ENCODE results near the gene MLH1. TPM values are rescaled to one million over a fixed set of nuclear protein-coding genes. Genes with fewer than 3 reads are reported as not detected.

MLH1 gene
- total and polyA plus RNA-seq, 10 of the 15 experiments (the other 5 are each of a cell fraction or from before 2014, with no cell fraction given) = 58.6 to 109 (median 81.4) TPM

- TF ChIP-seq POLR2AphosphoS5 (IDR thresholded peaks at IDR 0.05; ENCODE audit: low read length) = no peak
- TF ChIP-seq EZH2 (IDR thresholded peaks at IDR 0.05; ENCODE audit: borderline replicate concordance, control insufficient read depth, low read depth, low read length) = no peak
- no peak for TF ChIP-seq SIN3A (IDR thresholded peaks at IDR 0.05; ENCODE audit: low read depth, low read length)
- no peak for TF ChIP-seq YY1 (IDR thresholded peaks at IDR 0.05; ENCODE audit: low read depth, low read length)
- TF ChIP-seq FOXM1 (IDR thresholded peaks at IDR 0.05; ENCODE audit: low read depth, low read length) = no peak
- no peak for TF ChIP-seq REST (IDR thresholded peaks at IDR 0.05; ENCODE audit: low read depth, low read length)
- TF ChIP-seq ZBED1 (IDR thresholded peaks at IDR 0.05; ENCODE audit: borderline replicate concordance) = no peak
- no peak for TF ChIP-seq STAT1 (conservative IDR thresholded peaks at IDR 0.05)
- no peak for TF ChIP-seq ZNF207 (IDR thresholded peaks at IDR 0.05; ENCODE audit: borderline replicate concordance)
- TF ChIP-seq BHLHE40 (IDR thresholded peaks at IDR 0.05; ENCODE audit: borderline replicate concordance in 1 of 2, low read depth in 2 of 2, low read length in 1 of 2) = no peak
Observed at GRCh38 chr3:36972163-36972562, 21.2 kb upstream of the MLH1 start (continued).

GRCh38 chr3:36973139-36973538 is 20.2 kb upstream of the MLH1 start:
- in situ Hi-C loops (cut with MboI) = no loop called here
- TF ChIP-seq HDAC2 (IDR thresholded peaks at IDR 0.05) (no peak), PRDM15 (CRISPR knock-in tag; IDR thresholded peaks at IDR 0.05) (no peak), SREBF2 (IDR thresholded peaks at IDR 0.05; ENCODE audit: low read length) (no peak), HDGF (IDR thresholded peaks at IDR 0.05) (no peak), YY1 (IDR thresholded peaks at IDR 0.05; ENCODE audit: low read depth, low read length) (no peak), NFYA (IDR thresholded peaks at IDR 0.05; ENCODE audit: borderline replicate concordance, low read depth, low read length) (no peak), SPI1 (IDR thresholded peaks at IDR 0.05; ENCODE audit: borderline replicate concordance, insufficient read depth, low read depth, low read length) (no peak), SMAD1 (IDR thresholded peaks at IDR 0.05; ENCODE audit: low read depth, partially characterized antibody) (no peak), IKZF2 (IDR thresholded peaks at IDR 0.05) (no peak)

More at GRCh38 chr3:36973139-36973538, 20.2 kb upstream of the MLH1 start:
- Histone ChIP-seq H3K9ac (ENCODE audit: control insufficient read depth, insufficient read depth, low read length) (no peak overlapping the region), H3K79me2 (ENCODE audit: control insufficient read depth, insufficient read depth, low read length) (no peaks in the 10 kb centered on the region), H3K4me3 (no peak overlapping the region), H3K9me3 (replicated peaks; ENCODE audit: control insufficient read depth, insufficient read depth, low read length) (no peaks in the 10 kb centered on the region), H3K27ac (ENCODE audit: control insufficient read depth, insufficient read depth) (no peak overlapping the region), H3K36me3 (ENCODE audit: control insufficient read depth in 2 of 2, insufficient read depth in 2 of 2, low read length in 1 of 2) (no peaks in the 10 kb centered on the region), H3K27me3 (replicated peaks in 1 of 2; ENCODE audit: control insufficient read depth in 2 of 2, insufficient read depth in 2 of 2, low read length in 1 of 2) (no peaks in the 10 kb centered on the region), H2AFZ (ENCODE audit: control insufficient read depth, low read depth, low read length) (no peak overlapping the region), H4K20me1 (ENCODE audit: control insufficient read depth, insufficient read depth) (no peaks in the 10 kb centered on the region), H3K4me2 (ENCODE audit: control insufficient read depth, insufficient read depth) (no peak overlapping the region), H3K4me1 (ENCODE audit: control insufficient read depth, insufficient read depth, low read length) (peaks cover 9% of the 10 kb centered on the region)
- intact Hi-C loops (cut with micrococcal nuclease; ENCODE audit: unreplicated experiment) = no loop called here
- whole genome bisulfite sequencing (ENCODE audit: insufficient coverage, insufficient replicate concordance, low lambda C conversion rate, missing lambda C conversion rate) = 100% methylated on average over 1 of the region's 1 CpG
- ATAC-seq = no peak
- DNase-seq (ENCODE audit: low read depth, low spot score) = no peak
- ChIA-PET SMC1A (ENCODE audit: uncharacterized antibody, unreplicated experiment) (interaction anchor here (0.6 to 5.1 kb wide), 5 partner anchors 10 to 241 kb away, joined by 3 to 34 read pairs (median 5); no protein-coding TSS in a partner anchor), CTCF (interaction anchor here (1.1 to 3.0 kb wide), 3 partner anchors 15 to 245 kb away, joined by 3 to 14 read pairs (median 3); no protein-coding TSS in a partner anchor), POLR2A (interaction anchor here (0.7 to 1.2 kb wide), 2 partner anchors 11 to 16 kb away, joined by 3 read pairs; no protein-coding TSS in a partner anchor), RAD21 (ENCODE audit: unreplicated experiment) (no interaction called here)
- no TSS peak for BruUV-seq (replicated peaks)
- FAIRE-seq = no peak

Measured in GM12878 (cell line).